Breast epithelium (tissue), 4 donors: ENCODE measurements around the gene PRDM16. TPM values are rescaled to one million over a fixed set of nuclear protein-coding genes. Genes with fewer than 3 reads are reported as not detected.

Experiments
- DNase-seq, 2 donors: peaks; one replicate each; pipeline ENCODE4 v3.0.0-alpha.2; 2019; ENCODE audit warnings: low spot score in 2 of 2
- H3K27ac ChIP-seq, 2 donors: fragments of 200-600 bp; sonication (generic) in 1 of 2; one replicate each; pipeline ENCODE4 v1.5.1; 2016 to 2019; ENCODE audit warnings: mild to moderate bottlenecking in 1 of 2
- H3K27me3 ChIP-seq, 2 donors: fragments of 200-600 bp; sonication (generic) in 1 of 2; one replicate each; pipeline versions ENCODE4 v1.5.1 to v1.6.0; 2017 to 2019; ENCODE audit warnings: control low read depth in 1 of 2, mild to moderate bottlenecking in 1 of 2
- H3K36me3 ChIP-seq: fragments of 200-600 bp; one replicate; pipeline ENCODE4 v1.5.1; 2019
- H3K4me1 ChIP-seq, 2 donors: fragments of 200-600 bp; sonication (generic); one replicate each; pipeline ENCODE4 v1.5.1; 2016 to 2019; ENCODE audit warnings: control low read depth in 1 of 2
- H3K4me3 ChIP-seq, 3 donors: fragments of 200-600 bp; sonication (generic); 1 replicate in 2 of 3; 2 replicates in 1 of 3; pipeline ENCODE4 v1.5.1; 2016 to 2019; ENCODE audit warnings: mild to moderate bottlenecking in 3 of 3, moderate library complexity in 2 of 3
- H3K9me3 ChIP-seq, 2 donors: fragments of 200-600 bp; sonication (generic) in 1 of 2; one replicate each; pipeline ENCODE4 v1.5.1; 2016 to 2019; ENCODE audit warnings: control low read depth in 1 of 2
- CTCF ChIP-seq, 3 donors: fragments of 450-650 bp; IDR thresholded peaks; one replicate each; pipeline ENCODE4 v1.5.1; 2016 to 2017; ENCODE audit warnings: antibody characterized with exemption in 3 of 3, mild to moderate bottlenecking in 3 of 3, moderate library complexity in 3 of 3
- POLR2A ChIP-seq: fragments of 450-650 bp; IDR thresholded peaks from one replicate; pipeline ENCODE4 v1.6.1; 2016; ENCODE audit warnings: antibody characterized with exemption, mild to moderate bottlenecking, moderate library complexity
- POLR2AphosphoS5 ChIP-seq, 3 donors: sonication (generic); formaldehyde crosslinking; IDR thresholded peaks; one replicate each; pipeline ENCODE4 v1.6.1; 2017; ENCODE audit warnings: antibody characterized with exemption in 3 of 3
- intact Hi-C: fragments of 100-400 bp; cut with DNase I; formaldehyde crosslinking; loops from one replicate; pipeline ENCODE4 v1.15.1; 2023; ENCODE audit warnings: low total_unique reads
- total RNA-seq, 3 donors: library from RNA; depleted of rRNA; stranded (reverse); fragments of >200 nt; gene quantifications; one replicate each; pipeline ENCODE4 v1.1.0, GENCODE V29; 2016

Gene PRDM16
- total RNA-seq, 3 donors from 2014 or later = 0.48 to 3.8 (median 3.6) TPM

DNA sequence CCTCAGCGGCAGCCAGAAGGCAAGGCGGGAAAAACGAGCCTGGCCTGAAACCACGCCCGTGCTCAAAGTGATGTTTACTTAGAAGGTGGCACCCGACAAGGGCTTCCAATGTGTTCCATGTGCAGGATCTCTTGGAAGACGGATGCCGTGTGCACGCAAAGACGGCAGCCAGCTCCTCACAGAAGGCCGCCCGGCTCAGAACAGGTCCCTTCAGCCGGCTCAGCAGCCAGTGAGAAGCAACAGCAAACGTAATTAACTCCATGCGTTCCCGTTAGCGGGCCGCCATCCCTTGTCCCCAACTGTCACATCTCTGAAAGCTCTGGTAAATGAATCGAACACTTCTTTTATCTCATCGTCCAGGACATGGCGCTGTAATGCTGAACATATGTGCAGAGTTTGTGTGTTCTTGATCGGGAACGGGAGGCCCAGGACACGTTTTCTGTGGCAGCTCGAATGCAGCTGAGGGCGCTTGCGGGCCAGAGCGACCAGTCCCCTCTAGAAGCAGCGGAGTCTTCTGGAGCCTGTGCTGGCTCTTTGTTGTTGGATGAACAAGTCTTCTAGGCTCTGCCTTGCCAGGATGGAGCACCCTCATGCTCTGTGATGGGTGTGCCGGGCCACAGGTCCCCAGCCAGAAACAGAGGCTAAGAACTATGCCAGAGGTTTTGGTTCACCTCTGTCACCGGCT, 290.9 kb downstream of the PRDM16 start:
- H3K36me3 ChIP-seq = no peaks in the 10 kb centered on the region
- DNase-seq = no peak
- intact Hi-C loops = no loop called here
- peaks cover 0 to 75% of the 10 kb centered on the region in 2 donors for H3K27me3 ChIP-seq
- no peak overlapping the region for H3K27ac ChIP-seq
- TF ChIP-seq POLR2AphosphoS5 (IDR thresholded peaks at IDR 0.05) (no peak), POLR2A (no peak), CTCF (IDR thresholded peaks at IDR 0.05) (no peak)
- no peak overlapping the region for H3K4me3 ChIP-seq
- no peaks in the 10 kb centered on the region for H3K9me3 ChIP-seq
- H3K4me1 ChIP-seq = no peaks in the 10 kb centered on the region

- Histone ChIP-seq H3K36me3 (no peaks in the 10 kb centered on the region), H3K27ac (no peak overlapping the region), H3K9me3 (no peaks in the 10 kb centered on the region), H3K4me1 (no peaks in the 10 kb centered on the region), H3K4me3 (no peak overlapping the region), H3K27me3 (peaks cover 0 to 75% of the 10 kb centered on the region in 2 donors)
- no peak for DNase-seq
- intact Hi-C loops = no loop called here
- TF ChIP-seq POLR2A (no peak), CTCF (IDR thresholded peaks at IDR 0.05) (no peak), POLR2AphosphoS5 (IDR thresholded peaks at IDR 0.05) (no peak)
Measured at GRCh38 chr1:3360646-3361257, 291.7 kb downstream of the PRDM16 start.

- no peak overlapping the region for H3K27ac ChIP-seq
Measured at GRCh38 chr1:3363023-3363422, 294.0 kb downstream of the PRDM16 start.

GRCh38 chr1:3363756-3364155, 294.8 kb downstream of the PRDM16 start:
- DNase-seq = no peak
- Histone ChIP-seq H3K36me3 (no peaks in the 10 kb centered on the region), H3K4me3 (no peak overlapping the region), H3K27me3 (peaks cover 0 to 65% of the 10 kb centered on the region in 2 donors), H3K9me3 (no peaks in the 10 kb centered on the region), H3K27ac (no peak overlapping the region), H3K4me1 (no peaks in the 10 kb centered on the region)
- TF ChIP-seq POLR2AphosphoS5 (IDR thresholded peaks at IDR 0.05) (no peak), CTCF (IDR thresholded peaks at IDR 0.05) (no peak), POLR2A (no peak)
- intact Hi-C loops = no loop called here

More at GRCh38 chr1:3363023-3363422, 294.0 kb downstream of the PRDM16 start:
- H3K27me3 ChIP-seq = peaks cover 0 to 68% of the 10 kb centered on the region in 2 donors
- DNase-seq = no peak
- H3K36me3 ChIP-seq = no peaks in the 10 kb centered on the region
- H3K9me3 ChIP-seq = no peaks in the 10 kb centered on the region
- TF ChIP-seq POLR2AphosphoS5 (IDR thresholded peaks at IDR 0.05) (no peak), CTCF (IDR thresholded peaks at IDR 0.05) (no peak), POLR2A (no peak)
- no peak overlapping the region for H3K4me3 ChIP-seq
- no peaks in the 10 kb centered on the region for H3K4me1 ChIP-seq
- intact Hi-C loops = no loop called here

DNA sequence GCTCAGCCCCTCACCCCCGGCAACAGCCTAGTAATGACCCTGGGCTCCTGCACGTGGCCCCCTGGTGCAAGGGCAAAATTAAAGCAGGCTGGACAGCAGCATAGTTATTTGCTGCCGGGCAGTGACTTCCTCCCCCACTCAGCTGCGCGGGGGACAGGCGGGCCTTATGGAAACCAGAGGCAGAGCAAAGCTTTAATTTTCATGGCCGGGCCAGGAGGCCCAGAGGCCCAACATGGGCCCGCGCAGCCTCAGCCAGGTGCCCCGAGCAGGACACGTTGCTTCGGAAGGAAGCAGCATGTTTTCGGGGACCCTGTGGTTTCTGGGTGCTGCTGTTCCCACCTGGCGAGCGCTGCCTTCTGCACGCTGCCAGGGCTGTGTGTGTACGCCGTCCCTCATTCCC, 295.5 kb downstream of the PRDM16 start:
- TF ChIP-seq POLR2A = no peak
- no peak for TF ChIP-seq POLR2AphosphoS5 (IDR thresholded peaks at IDR 0.05)
- no peak for TF ChIP-seq CTCF (IDR thresholded peaks at IDR 0.05)
- Histone ChIP-seq H3K4me3 (no peak overlapping the region), H3K4me1 (no peaks in the 10 kb centered on the region), H3K9me3 (no peaks in the 10 kb centered on the region), H3K27ac (no peak overlapping the region), H3K36me3 (no peaks in the 10 kb centered on the region), H3K27me3 (peaks cover 0 to 57% of the 10 kb centered on the region in 2 donors)
- intact Hi-C loops = no loop called here
- DNase-seq = no peak
